Measurements from ENCODE around the gene SCUBE1.

DNA sequence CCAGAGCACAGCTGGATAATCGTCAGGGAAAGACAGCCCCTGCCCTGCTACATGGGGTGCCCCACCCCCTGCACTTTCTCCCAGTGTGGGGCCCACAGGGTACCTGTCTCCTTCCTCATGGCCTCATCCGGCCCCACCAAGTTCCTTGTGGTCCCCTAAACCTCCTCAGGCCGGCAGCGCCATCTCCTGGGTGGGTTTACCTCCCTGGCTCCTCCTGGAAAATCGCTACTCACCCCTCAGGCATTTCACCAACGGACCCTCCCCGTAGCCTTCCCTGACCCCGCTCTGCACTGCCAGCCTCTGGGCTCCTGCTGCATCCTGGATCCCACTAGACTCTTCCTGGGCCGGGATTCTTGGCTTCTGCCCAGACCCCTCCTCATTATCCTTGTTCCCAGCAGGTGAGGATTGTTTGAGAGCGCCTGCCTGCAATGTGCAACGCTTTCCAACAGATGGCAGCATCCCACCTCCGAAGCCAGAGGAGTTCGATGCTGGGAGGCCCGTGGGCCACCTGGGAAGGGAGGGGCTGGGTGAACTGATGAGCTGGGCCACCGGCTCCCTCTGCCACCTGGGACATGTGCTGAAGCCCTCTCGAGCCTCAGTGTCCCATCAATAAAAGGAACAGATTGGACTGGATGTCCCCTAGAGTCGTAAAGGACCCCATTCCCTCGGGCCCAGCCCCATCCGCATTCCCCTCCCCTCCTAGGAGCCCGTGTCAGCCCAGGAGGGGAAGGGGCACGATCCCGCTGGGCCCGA lies 112.0 kb downstream of the SCUBE1 start:
- no peak for TF ChIP-seq NKRF (conservative IDR thresholded peaks at IDR 0.05)
- no peak for TF ChIP-seq EZH2 (IDR thresholded peaks at IDR 0.05; ENCODE audit: borderline replicate concordance, control insufficient read depth, low read depth, low read length)
- TF ChIP-seq, protein P1, sequence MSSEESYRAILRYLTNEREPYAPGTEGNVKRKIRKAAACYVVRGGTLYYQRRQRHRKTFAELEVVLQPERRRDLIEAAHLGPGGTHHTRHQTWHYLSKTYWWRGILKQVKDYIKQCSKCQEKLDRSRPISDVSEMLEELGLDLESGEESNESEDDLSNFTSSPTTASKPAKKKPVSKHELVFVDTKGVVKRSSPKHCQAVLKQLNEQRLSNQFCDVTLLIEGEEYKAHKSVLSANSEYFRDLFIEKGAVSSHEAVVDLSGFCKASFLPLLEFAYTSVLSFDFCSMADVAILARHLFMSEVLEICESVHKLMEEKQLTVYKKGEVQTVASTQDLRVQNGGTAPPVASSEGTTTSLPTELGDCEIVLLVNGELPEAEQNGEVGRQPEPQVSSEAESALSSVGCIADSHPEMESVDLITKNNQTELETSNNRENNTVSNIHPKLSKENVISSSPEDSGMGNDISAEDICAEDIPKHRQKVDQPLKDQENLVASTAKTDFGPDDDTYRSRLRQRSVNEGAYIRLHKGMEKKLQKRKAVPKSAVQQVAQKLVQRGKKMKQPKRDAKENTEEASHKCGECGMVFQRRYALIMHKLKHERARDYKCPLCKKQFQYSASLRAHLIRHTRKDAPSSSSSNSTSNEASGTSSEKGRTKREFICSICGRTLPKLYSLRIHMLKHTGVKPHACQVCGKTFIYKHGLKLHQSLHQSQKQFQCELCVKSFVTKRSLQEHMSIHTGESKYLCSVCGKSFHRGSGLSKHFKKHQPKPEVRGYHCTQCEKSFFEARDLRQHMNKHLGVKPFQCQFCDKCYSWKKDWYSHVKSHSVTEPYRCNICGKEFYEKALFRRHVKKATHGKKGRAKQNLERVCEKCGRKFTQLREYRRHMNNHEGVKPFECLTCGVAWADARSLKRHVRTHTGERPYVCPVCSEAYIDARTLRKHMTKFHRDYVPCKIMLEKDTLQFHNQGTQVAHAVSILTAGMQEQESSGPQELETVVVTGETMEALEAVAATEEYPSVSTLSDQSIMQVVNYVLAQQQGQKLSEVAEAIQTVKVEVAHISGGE (CRISPR knock-in tag; IDR thresholded peaks at IDR 0.05), result no peak

All from GM12878 (cell line).